Head of caudate nucleus (tissue), 42 donors: ENCODE data around the gene CEP72.
A peak's percentile ranks its signal among the peaks of the same experiment; 100 is the strongest.
"Not testable (repeated sequence)": the region's sequence is repeated elsewhere in the genome, so short reads cannot be mapped to it uniquely, and the experiment has no call there.

Experiments
- DNase-seq, 42 donors: peaks; one replicate each; pipeline versions ENCODE4 v3.0.0 to v3.0.0-alpha.2; 2020 to 2021; ENCODE audit warnings: mixed read lengths in 7 of 42
- intact Hi-C: fragments of 100-400 bp; cut with DNase I; formaldehyde crosslinking; loops from one replicate; pipeline ENCODE4 v1.15.0; 2022

Gene CEP72

DNA sequence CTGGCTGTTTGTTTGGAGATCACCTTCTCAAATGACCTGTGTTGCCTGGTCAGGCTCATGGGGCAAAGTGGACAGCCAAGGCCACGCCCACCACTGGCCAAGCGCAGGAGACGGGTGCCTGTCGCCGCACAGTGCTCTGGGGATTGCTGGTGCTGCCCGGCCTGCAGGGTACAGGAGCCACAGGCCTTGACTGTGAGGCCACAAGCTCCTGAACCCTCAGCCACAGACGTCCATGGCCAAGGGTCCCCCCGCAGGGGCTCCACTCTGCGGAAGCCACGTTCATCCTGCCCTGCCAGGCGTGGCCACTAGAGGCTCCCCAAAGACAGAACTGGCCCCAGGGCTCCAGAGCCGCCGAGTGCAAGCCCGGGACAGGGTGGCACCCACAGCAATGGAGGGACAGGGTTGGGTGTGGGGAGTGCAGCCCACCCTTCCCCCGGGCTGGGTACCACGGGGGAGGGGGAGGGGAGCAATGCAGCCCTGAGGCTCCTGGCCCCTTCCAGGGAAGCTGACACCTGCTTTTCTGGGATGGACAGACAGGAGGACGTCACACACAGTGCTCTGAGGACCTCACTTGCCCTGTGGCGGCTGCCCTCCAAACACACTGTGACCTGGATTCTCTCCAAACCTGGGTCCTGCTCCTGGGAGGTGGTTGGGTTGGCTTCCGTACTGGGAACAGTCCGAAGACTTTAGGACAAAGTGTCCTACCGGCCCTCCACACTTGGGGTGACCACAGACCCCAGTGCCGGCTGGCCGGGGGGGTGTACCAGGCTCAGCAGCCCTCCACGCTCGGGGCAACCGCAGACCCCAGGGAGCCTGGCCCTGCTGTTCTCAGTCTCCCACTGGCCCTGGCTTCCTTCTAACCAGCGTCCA lies 59.6 kb downstream of the CEP72 start:
- DNase-seq: peak; percentile 75 to 95 (median 86)
- intact Hi-C loops: loop anchor here (5.0 kb wide), 1 partner anchor 231 kb away; no protein-coding TSS in a partner anchor

DNA sequence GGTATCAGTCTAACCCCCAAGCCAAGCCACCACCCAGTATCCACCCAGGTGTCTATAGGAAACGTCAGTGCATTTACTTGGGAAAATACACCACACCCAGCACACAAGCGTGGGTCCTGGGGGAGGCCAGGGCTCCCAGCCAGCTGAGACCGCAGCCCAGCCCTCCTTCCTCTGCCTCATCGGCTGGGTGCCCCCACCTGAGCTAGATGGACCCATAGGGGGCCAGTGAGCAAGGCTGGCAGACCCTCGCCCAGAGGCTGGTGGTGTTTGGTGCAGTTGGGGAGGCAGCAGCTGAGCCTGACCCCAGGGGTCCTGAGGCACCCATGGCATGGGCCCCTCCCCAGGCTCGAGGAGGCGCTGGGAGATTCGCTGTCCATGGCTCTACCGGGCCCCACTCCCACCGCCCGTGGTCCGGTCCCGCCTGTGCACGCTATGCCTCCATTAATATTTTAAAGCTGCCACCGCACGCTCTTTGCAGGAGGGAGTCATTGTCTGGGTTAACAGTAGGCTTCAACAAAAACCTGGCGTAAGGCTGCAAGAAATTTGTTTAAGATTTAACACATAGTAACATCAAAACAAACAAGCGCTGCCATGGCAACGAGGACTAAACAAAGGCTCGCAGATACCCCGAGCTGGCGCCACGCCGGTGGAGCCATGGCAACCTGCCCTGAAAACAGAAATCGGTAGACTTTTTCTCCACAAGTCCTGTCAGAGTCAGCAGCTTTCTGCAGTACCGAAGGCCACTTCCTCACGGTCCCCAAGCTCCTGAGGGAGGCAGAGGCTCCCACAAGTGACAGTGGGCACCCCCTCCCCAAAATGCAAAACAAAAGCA lies 60.4 kb downstream of the CEP72 start:
- intact Hi-C loops: loop anchor here (5.0 kb wide), 1 partner anchor 230 kb away; no protein-coding TSS in a partner anchor
- peak in 41 of 42 donors; percentile 48 to 88 (median 74) for DNase-seq

DNA sequence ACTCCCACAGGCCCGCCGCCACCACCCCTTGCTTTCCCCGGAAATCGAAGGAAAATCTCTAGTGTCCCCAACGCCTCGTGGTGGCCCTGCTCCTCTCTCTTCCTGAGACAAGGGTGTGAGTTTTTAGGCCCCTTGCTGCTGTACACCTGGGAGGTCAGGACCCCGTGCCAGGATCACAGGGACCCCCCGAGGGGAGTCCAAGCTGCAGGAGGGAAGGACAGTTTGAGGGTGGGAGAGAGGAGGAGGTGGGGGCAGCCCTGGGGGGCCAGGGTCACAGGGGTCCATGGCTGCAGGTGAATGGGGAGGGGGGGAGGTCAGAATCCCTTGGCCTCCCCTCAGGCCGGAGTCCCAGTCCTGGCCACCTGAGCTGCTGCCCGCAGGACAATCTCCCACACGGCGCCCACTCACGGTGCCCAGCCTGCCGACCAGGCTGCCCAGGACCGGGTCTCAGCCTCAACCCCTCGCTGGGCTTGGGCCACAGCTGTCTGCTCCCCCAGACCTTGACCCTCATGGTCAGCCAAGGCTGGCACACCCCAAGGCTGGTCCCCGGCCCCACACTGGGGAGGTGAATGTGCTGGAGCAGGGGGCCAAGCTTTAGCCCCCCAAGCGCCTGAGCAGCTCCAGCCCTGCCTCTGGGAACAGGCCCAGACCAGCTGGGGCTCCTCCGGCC lies 61.2 kb downstream of the CEP72 start:
- intact Hi-C loops: loop anchor here (5.0 kb wide), 1 partner anchor 229 kb away; no protein-coding TSS in a partner anchor
- DNase-seq: peak in 18 of 42 donors; percentile 2 to 49 (median 11)

DNA sequence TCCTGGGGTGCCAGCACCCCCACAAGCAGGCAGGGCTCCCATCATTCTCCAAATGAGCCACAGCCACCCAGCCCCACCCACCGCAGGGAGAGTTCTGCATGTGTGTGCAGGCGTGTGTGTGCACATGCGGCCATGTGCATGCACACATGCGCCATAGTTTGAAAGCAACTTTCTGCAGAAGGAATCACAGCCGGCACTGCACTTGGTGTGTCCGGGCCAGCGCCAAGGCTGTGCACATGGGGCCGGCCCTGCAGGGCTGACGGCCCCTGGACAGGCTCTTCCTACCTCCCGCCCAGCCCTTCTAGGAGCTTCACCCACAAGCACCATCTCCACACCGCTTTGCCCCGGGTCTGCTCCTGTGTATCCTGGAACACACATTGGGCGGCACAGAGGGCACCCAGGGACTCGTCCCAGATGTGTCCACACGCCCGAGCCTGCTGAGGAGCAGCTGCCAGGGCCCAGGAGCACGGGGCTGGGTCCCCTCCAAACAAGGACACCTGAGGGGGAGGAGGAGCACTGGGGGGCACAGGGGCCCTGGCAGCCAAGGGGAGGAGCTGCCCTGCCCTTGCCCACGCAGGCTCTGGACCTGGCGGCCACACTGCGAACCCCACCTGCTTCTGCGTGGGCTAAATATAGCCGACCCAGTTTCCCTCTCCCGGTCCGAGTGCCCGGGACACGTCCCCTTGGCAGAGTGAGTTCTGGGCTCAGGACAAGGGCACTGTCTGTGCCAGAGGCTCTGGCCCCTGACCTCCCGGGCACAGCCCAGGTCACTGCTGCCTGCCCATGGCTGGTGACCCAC lies 61.9 kb downstream of the CEP72 start:
- intact Hi-C loops: loop anchor here (5.0 kb wide), 1 partner anchor 228 kb away; no protein-coding TSS in a partner anchor
- peak in 22 of 42 donors; percentile 4 to 54 (median 22) for DNase-seq

DNA sequence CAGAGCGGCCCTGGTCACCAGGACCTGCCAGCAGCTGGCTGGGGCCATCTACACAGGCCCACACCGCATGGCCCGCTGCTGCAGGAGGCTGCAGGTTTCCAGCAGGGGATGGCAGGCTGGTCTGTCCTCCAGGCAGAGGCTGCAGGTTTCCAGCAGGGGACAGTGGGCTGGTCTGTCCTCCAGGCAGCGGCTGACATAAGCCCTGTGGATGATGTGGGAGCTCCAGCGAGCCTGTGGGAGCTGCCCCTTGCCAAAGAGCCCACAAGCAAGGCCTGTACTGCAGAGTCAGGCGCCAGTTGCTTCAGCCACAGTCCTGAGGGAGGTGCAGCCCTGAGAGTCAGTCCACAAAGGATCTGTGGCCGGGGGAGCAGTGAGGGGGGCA lies 62.5 kb downstream of the CEP72 start:
- intact Hi-C loops: loop anchor here (5.0 kb wide), 1 partner anchor 228 kb away; no protein-coding TSS in a partner anchor

DNA sequence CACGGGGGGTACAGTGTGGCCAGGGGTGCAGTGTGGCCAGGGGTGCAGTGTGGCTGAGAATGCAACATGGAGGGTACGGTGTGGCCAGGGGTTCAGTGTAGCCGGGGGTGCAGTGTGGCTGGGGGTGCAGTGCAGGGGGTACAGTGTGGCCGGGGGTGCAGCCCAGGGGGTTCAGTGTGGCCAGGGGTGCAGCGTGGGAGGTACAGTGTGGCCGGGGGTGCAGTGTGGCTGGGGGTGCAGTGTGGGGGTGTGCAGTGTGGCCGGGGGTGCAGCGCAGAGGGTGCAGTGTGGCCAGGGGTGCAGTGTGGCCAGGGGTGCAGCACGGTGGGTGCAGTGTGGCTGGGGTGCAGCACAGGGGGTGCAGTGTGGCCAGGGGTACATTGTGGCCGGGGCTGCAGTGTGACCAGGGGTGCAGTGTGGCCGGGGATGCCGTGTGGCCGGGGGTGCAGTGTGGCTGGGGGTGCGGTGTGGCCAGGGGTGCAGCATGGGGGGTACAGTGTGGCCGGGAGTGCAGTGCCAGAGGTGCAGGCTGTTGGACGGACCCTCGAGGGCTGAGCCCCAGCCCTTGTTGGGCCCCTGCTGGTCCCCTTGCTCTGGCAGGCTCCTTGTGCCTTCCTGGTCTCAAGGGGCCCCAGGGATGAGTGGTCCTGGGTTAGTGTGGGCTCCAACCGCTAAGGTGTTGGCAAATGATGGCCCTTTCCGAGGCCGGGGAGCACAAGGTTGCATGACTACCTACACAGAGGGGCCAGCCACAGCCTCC lies 63.2 kb downstream of the CEP72 start:
- intact Hi-C loops: no loop called here

More for the DNA sequence above, 62.5 kb downstream of the CEP72 start:
- DNase-seq: peak in 28 of 42 donors; percentile 24 to 84 (median 54)

DNA sequence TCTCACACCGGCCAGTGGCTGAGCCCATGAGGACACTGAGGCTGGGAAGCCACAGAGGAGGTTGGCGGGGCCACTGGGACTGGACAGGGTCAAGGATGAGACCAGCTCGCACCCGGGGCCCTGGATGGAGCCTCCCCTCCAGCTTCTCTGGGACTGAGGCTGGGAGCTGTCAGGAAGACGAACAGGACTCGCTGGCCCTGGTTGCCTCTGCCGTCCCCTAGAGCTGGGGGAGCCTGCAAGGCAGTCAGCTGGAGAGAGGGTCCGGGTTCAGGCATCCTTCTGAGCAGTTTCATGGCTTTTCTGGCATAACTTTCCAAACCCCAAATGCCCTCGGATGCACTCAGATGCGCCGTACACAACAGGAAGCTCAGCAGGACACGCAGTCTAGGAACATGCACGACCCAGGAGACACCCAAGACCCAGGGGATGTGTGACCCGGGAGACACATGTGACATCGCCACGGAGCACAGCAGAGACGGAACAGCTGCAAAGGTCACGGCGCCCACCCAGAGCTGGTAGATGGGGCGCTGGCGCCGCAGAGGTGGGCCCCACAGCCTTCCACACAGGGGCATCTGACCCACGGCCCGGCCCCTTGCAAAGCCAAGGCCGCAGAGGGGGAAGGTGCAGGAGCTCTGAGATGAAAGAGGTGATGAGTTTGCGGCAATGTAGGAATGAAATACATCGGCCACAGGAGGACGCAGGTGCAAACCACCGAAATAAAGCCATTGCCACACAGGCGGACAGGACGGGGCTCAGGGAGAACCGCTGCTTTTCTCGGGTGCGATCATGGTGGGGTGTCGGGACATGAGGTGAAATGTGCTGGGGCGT lies 63.9 kb downstream of the CEP72 start:
- intact Hi-C loops: no loop called here
- peak in 26 of 42 donors; percentile 1 to 42 (median 13) for DNase-seq

More for the DNA sequence above, 63.2 kb downstream of the CEP72 start:
- peak in 15 of 42 donors; percentile 1 to 42 (median 8) for DNase-seq

DNA sequence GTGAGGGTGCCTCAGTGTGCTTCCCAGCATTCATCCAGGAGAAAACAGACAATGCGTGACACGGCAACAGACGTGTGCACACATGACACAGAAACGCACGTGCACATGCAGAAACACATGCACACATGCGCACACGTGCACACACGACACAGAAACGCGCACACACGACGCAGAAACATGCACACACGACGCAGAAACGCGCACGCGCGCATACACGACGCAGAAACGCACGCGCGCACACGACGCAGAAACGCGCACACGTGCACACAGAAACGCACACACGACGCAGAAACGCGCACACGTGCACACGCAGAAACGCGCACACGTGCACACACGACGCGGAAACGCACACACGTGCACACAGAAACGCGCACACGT lies 64.5 kb downstream of the CEP72 start:
- intact Hi-C loops: no loop called here
- DNase-seq: peak in 4 of 42 donors; percentile 0 to 11 (median 5)

DNA sequence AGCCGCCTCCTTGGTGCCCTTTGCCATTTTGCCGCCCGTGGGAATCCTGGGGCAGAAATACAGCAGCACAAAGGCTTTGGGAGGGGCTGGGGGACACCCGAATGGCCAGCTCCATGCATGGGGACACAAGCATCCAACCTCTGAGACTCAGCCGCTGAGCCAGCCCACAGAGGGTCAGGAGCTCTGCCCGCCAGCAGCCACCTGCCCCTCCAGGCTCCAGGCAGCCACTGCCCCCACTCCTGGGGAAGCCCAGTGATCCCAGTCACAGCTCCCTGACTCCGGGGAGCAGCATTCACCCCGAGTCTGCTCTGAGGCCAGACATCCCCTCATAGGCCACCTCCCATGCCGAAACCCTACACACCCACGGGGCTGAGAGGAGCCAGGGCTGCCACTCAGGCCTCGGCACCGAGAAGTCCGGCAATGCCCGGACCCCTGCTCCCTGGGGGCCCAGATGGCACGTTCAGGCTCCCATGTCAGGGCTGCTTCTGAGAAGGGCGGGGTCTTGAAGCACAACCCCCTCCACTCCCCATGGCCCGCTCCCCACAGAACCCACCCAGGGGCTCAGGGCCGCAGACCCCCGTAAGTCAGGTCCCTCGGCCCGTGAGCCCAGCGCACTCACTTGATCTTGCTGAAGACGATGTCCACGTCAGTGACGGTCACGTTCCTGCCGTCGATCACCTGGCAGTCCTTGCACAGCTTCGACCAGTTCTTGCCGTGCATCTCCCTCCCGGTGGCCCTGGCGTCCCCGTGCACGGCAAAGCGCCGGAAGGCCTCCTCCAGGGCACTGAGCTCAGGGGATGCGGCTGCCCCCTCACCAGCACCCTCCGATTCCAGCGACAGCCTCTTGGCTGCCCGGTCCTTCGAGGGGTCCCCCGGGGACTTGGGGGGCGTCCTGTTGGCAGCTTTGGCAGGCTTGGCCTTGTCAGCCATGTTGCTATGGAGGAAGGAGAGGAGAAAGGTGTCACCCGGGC lies 65.3 kb downstream of the CEP72 start:
- intact Hi-C loops: no loop called here
- DNase-seq: peak in 27 of 42 donors; percentile 1 to 45 (median 12)

DNA sequence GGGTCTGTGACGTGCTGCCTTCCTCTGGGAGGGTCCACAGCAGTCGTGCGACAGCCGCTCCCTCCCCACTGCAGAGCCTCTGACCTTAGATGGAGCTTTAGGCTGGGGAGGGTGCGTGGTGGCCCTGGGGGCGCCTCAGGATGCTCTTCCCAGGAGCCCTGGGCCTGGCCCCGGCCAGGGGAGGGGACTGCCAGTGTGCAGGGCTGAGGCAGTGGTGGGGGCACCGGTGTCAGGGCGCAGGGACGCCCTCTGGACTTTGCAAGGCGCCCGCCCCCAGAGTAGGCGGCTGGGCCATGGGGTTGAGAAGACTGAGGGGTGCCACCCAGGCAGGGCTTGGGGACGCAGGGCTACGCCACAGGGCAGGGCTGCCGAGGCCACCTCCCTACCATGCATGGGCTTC lies 66.4 kb downstream of the CEP72 start:
- DNase-seq: peak in 17 of 42 donors; percentile 0 to 40 (median 5)
- intact Hi-C loops: not testable (repeated sequence)

DNA sequence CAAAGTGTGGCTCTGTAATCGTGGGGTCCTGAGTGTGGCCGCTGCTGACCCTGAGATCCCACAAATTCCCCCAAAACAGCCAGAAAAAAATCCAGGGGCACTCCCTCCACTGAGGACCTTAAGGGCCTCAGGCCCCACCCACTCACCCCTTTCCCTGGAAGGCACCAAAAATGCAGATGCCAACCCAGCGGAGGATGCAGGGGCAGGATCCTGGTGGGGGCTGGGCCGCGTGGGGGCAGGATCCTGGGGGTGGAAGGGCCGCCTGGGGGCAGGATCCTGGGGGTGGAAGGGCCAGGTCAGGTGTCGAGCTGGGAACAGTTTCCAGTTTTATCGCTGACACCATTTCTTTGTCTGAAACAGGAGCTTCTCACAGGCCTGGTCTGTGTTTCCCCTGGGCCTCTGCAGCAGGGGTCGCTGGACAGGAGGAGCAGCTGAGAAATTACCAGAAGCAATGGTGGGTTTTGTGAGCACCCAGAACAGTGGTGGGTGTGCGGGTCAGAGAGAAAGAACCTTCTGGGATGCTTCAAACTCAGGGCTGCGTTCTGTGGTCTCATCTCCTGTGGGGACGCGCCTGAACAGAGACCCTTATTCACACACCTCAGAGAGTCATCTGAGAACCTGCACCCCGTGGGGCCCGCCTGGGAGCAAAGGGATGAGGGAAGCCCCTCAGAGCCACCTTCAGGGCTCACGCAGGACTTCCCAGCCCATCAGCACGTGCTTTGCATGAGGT lies 67.2 kb downstream of the CEP72 start:
- DNase-seq: peak in 16 of 42 donors; percentile 1 to 42 (median 10)
- intact Hi-C loops: not testable (repeated sequence)

DNA sequence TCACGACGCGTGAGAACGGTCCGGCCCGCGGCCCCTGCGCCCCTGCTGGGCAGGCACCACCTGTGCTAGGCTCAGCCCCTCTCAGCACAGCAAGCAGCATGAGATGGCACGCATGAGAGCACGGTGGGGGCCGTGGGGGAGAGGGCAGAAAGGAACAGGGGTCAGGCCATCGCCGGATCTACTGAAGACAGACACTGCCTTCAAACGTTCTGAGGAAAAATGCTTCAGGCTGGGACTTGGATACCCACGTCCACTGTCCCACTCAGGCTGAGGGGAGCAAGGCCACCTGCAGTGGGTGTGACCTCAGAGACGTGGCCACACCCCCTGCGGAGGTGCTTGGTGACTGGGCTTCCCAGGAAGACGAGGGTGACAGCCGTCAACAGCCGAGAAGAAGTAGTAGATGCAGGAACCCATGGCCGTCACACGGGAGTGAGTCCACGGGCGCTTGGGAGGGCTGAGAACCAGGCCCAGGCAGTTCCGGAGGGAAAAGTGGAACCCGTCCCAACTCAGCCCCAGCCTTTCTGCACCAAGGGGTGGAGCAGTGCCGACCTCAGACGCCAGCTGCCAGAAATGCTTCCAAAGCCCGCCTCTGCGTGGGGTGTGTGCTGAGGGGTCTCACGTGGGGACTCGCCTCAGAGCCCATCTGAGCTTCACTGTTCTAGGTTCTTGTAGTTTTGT lies 68.1 kb downstream of the CEP72 start:
- DNase-seq: peak in 5 of 42 donors; percentile 7 to 28 (median 10)
- intact Hi-C loops: not testable (repeated sequence)

DNA sequence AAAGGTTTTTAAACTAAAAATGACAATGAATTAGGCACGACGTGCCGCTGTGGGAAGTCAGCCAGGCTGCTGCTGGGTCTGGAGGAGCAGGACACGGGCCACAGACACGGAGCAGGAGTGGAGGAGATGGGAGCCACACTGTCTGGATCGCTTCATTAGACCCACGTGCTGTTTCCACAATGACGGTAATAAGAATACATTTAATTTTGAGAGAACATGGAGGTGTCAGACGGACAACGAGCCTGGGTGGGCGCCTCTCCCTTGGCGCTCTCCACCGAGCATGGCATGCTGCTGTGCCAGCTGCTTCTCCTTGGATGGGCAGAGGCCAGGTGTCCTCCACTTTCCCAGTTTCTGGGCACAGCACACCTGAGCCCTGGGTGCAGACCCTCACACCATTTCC lies 68.7 kb downstream of the CEP72 start:
- peak in 12 of 42 donors; percentile 1 to 35 (median 12) for DNase-seq
- intact Hi-C loops: not testable (repeated sequence)
